GM23338 (cell line): Measurements from ENCODE around the gene KISS1R. TPM values are rescaled to one million over a fixed set of nuclear protein-coding genes. Genes with fewer than 3 reads are reported as not detected.

Experiments used
- ATAC-seq: fragments of 200-7000 bp; cut with Tn5 transposase; 3 replicates; pipeline ENCODE4 v1.9.1; 2020
- DNase-seq: peaks from one replicate; pipeline ENCODE4 v3.0.0-alpha.2; 2015; ENCODE audit warnings: low spot score
- H2AFZ ChIP-seq: fragments of 200-600 bp; sonication (generic); 2 replicates; pipeline ENCODE4 v1.8.0; 2016; ENCODE audit warnings: antibody characterized with exemption, mild to moderate bottlenecking, moderate library complexity
- H3F3A ChIP-seq: fragments of 200-600 bp; sonication (generic); replicated peaks from 2 replicates; pipeline ENCODE4 v1.8.0; 2017; ENCODE audit warnings: antibody characterized with exemption, mixed run types, low read depth
- H3K27ac ChIP-seq: fragments of 200-600 bp; sonication (generic); 2 replicates; pipeline ENCODE4 v1.6.1; 2016; ENCODE audit warnings: low read depth
- H3K27me3 ChIP-seq: fragments of 200-600 bp; sonication (generic); 2 replicates; pipeline ENCODE4 v1.8.0; 2016; ENCODE audit warnings: mild to moderate bottlenecking, mixed run types, moderate library complexity; ENCODE audit not compliant: insufficient read depth
- H3K36me3 ChIP-seq: fragments of 200-600 bp; sonication (generic); 2 replicates; pipeline ENCODE4 v1.8.0; 2016; ENCODE audit warnings: mild to moderate bottlenecking; ENCODE audit not compliant: insufficient read depth
- H3K4me1 ChIP-seq: fragments of 200-600 bp; sonication (generic); 2 replicates; pipeline ENCODE4 v1.8.0; 2016; ENCODE audit warnings: mild to moderate bottlenecking, moderate library complexity; ENCODE audit not compliant: insufficient read depth
- H3K4me2 ChIP-seq: fragments of 200-600 bp; sonication (generic); 2 replicates; pipeline ENCODE4 v1.7.1; 2017; ENCODE audit warnings: mixed run types
- H3K4me3 ChIP-seq: fragments of 200-600 bp; sonication (generic); 2 replicates; pipeline ENCODE4 v1.6.1; 2016; ENCODE audit warnings: mixed run types
- H3K79me2 ChIP-seq: fragments of 200-600 bp; sonication (generic); replicated peaks from 2 replicates; pipeline ENCODE4 v1.8.0; 2017; ENCODE audit warnings: mild to moderate bottlenecking; ENCODE audit not compliant: insufficient read depth
- H3K9me2 ChIP-seq: fragments of 200-600 bp; sonication (generic); 2 replicates; pipeline ENCODE4 v1.8.0; 2017; ENCODE audit not compliant: insufficient read depth
- H4K20me1 ChIP-seq: fragments of 200-600 bp; sonication (generic); replicated peaks from 2 replicates; pipeline ENCODE4 v1.8.0; 2017; ENCODE audit warnings: mild to moderate bottlenecking; ENCODE audit not compliant: insufficient read depth
- H3K27ac Mint-ChIP-seq: 2 replicates; pipeline ENCODE4 v1.8.0; 2020; ENCODE audit warnings: inconsistent platforms, mild to moderate bottlenecking, moderate library complexity, mixed read lengths
- H3K27me3 Mint-ChIP-seq: 3 replicates; pipeline ENCODE4 v1.8.0; 2022; ENCODE audit warnings: low read depth, mild to moderate bottlenecking, moderate library complexity, mixed read lengths, inconsistent platforms; ENCODE audit not compliant: insufficient read depth, poor library complexity
- H3K36me3 Mint-ChIP-seq: 3 replicates; pipeline ENCODE4 v1.8.0; 2021; ENCODE audit warnings: low read depth, mild to moderate bottlenecking, inconsistent platforms, moderate library complexity, mixed read lengths
- H3K4me1 Mint-ChIP-seq: 3 replicates; pipeline ENCODE4 v1.8.0; 2020; ENCODE audit warnings: mild to moderate bottlenecking, inconsistent platforms, mixed read lengths
- H3K4me3 Mint-ChIP-seq: 3 replicates; pipeline ENCODE4 v1.8.0; 2021; ENCODE audit warnings: moderate library complexity, mild to moderate bottlenecking, inconsistent platforms, mixed read lengths
- H3K9me3 Mint-ChIP-seq: 3 replicates; pipeline ENCODE4 v1.8.0; 2020; ENCODE audit warnings: moderate library complexity, mild to moderate bottlenecking, inconsistent platforms, mixed read lengths
- CREB1 ChIP-seq: fragments of 250-450 bp; sonication (Bioruptor Pico); IDR thresholded peaks from 2 replicates; pipeline ENCODE4 v1.5.0; 2020; ENCODE audit warnings: low read depth, mild to moderate bottlenecking, moderate library complexity
- ETS1 ChIP-seq: IDR thresholded peaks from 2 replicates; pipeline ENCODE4 v1.6.1; 2016; ENCODE audit warnings: antibody characterized with exemption
- EZH2phosphoT487 ChIP-seq: fragments of 200-600 bp; sonication (generic); IDR thresholded peaks from one replicate; pipeline ENCODE4 v1.8.1; 2018; ENCODE audit warnings: antibody characterized with exemption; ENCODE audit not compliant: unreplicated experiment
- NANOG ChIP-seq: IDR thresholded peaks from 2 replicates; pipeline ENCODE4 v1.6.1; 2016; ENCODE audit warnings: antibody characterized with exemption, borderline replicate concordance
- POLR2AphosphoS5 ChIP-seq: IDR thresholded peaks from 2 replicates; pipeline ENCODE4 v1.6.1; 2016; ENCODE audit warnings: antibody characterized with exemption, low read depth
- REST ChIP-seq: IDR thresholded peaks from one replicate; pipeline ENCODE4 v1.6.1; 2018; ENCODE audit warnings: antibody characterized with exemption; ENCODE audit not compliant: unreplicated experiment
- STAT1 ChIP-seq: IDR thresholded peaks from one replicate; pipeline ENCODE4 v1.6.1; 2016; ENCODE audit warnings: antibody characterized with exemption; ENCODE audit not compliant: unreplicated experiment
- ZNF331 ChIP-seq: fragments of 250-450 bp; sonication (Bioruptor Pico); IDR thresholded peaks from 2 replicates; pipeline ENCODE4 v1.5.0; 2020; ENCODE audit warnings: low read depth, mild to moderate bottlenecking, moderate library complexity
- polyA plus RNA-seq: library from polyadenylated mRNA; unstranded; fragments of >200 nt; fragmentation: Nextera tagmentation; extraction: Ambion mirVana; gene quantifications from 2 replicates; pipeline ENCODE4 v1.2.1, GENCODE V29; 2016
- total RNA-seq: library from RNA; depleted of rRNA; stranded (reverse); fragments of >200 nt; shearing (Covaris generic); gene quantifications from 2 replicates; pipeline ENCODE4 v1.2.3, GENCODE V29; 2014

KISS1R gene
- total and polyA plus RNA-seq, 2 experiments from 2014 or later = 0.78 to 4.0 TPM

DNA sequence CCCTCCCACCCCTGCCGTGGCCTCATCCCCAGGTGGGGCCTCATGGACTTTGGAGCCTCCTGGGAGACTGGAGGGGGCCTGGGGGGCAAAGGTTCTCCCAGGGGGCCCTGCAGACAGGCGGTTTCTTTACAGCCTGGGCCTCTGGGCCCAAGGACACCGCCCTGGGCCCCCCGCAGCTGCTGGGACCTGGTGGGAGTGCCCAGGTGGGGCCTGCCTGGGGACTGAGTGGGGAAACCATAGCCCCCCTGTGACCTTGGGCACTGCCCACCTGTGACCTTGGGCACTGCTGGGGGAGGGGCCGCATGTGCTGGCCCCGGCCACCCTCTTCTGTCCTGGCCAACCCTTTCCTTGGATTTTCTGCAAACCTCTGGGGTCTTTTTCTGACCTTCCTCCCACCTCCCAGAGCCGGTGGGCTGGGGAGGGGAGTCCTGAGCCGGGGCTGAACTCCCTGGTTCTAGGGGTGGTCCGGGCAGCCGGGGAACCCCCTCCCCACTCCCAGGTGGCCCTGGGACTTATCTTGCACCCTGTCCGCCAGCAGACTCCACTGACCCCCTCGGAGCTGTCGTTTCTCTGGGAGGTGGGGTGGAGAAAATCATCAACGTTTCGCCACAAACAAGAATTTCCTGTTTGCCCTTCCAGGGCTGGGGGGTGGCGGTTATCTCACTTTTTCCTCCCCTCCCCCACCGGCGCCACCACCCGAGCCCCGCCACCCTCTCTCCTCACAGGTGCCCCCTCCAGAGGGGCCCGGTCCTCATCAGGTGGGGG lies 35.7 kb downstream of the KISS1R start:
- Mint-ChIP-seq H3K27me3 (peaks cover 16% of the 10 kb centered on the region), H3K4me3 (peak overlapping the region; percentile 30; the same call in 1 of the 3 replicates), H3K4me1 (peaks cover 18% of the 10 kb centered on the region; the same call in 2 of the 3 replicates), H3K36me3 (no peaks in the 10 kb centered on the region), H3K27ac (peak overlapping the region; percentile 70), H3K9me3 (no peaks in the 10 kb centered on the region)
- Histone ChIP-seq H3K79me2 (peaks cover 45% of the 10 kb centered on the region), H3K4me2 (peak overlapping the region; percentile 82), H4K20me1 (no peaks in the 10 kb centered on the region; the same call in 1 of the 2 replicates), H3K27ac (peak overlapping the region; percentile 79), H3K9me2 (no peaks in the 10 kb centered on the region), H3K36me3 (no peaks in the 10 kb centered on the region), H3K27me3 (no peaks in the 10 kb centered on the region), H2AFZ (no peak overlapping the region), H3K4me1 (peaks cover 36% of the 10 kb centered on the region), H3K4me3 (peak overlapping the region; percentile 47), H3F3A (peaks cover 17% of the 10 kb centered on the region; the same call in 1 of the 2 replicates)
- no peak for TF ChIP-seq NANOG
- DNase-seq = peak; percentile 58
- ATAC-seq = peak; percentile 8; the same call in 2 of the 3 replicates

DNA sequence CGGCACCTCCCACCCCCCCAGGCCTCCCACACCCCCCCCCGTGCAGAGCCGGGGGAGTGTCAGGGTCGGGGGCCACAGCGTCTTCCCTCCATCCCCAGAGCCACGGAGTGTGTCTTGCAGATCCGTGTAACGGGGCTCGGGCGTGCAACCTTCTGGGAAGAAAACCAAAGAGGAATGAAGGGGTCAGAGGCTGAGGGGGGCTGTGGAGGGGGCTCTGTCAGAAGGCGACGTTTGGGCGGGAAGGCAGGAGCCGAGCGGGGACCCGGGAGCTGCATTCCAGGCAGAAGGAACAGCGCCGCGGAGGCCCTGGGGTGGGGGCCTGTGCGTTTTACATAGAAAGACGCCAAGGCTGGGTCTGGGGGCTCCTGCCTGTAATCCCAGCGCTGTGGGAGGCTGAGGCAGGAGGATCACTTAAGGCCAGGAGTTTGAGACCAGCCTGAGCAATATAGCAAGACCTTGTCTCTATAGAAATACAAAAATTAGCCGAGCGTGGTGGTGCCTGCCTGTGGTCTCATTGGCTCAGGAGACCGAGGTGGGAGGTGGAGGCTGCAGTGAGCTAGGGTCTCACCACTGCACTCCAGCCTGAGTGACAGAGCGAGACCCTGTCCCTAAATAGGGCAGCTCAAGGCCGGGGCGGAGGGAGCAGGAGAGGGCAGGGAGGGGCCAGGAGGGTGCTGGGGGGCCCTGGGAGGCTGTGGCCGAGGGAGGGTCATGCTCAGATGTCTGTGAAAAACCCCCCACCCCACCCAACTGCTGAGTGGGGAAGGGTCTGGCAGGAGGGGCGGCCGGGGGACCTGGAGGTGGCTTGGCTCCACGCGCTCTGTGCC lies 36.5 kb downstream of the KISS1R start:
- Mint-ChIP-seq H3K36me3 (no peaks in the 10 kb centered on the region), H3K4me3 (peak overlapping the region; percentile 17; the same call in 2 of the 3 replicates), H3K4me1 (peaks cover 18% of the 10 kb centered on the region; the same call in 2 of the 3 replicates), H3K27me3 (peaks cover 16% of the 10 kb centered on the region), H3K9me3 (no peaks in the 10 kb centered on the region), H3K27ac (peak overlapping the region; percentile 88)
- peak; percentile 69 for DNase-seq
- peaks cover 41% of the 10 kb centered on the region for H3K79me2 ChIP-seq
- H3K4me2 ChIP-seq = peak overlapping the region; percentile 82
- ATAC-seq = peak; percentile 17
- H3K9me2 ChIP-seq = no peaks in the 10 kb centered on the region
- H2AFZ ChIP-seq = no peak overlapping the region; the same call in 1 of the 2 replicates
- peak overlapping the region; percentile 47; the same call in 1 of the 2 replicates for H3K4me3 ChIP-seq
- peak overlapping the region; percentile 86 for H3K27ac ChIP-seq
- H3K4me1 ChIP-seq = peaks cover 36% of the 10 kb centered on the region
- no peaks in the 10 kb centered on the region; the same call in 1 of the 2 replicates for H4K20me1 ChIP-seq
- no peaks in the 10 kb centered on the region for H3K27me3 ChIP-seq
- H3K36me3 ChIP-seq = no peaks in the 10 kb centered on the region
- H3F3A ChIP-seq = peaks cover 17% of the 10 kb centered on the region; the same call in 1 of the 2 replicates
- TF ChIP-seq NANOG = no peak
- TF ChIP-seq CREB1 (CRISPR knock-in tag) = no peak
- TF ChIP-seq STAT1 = no peak
- TF ChIP-seq EZH2phosphoT487 = no peak
- TF ChIP-seq ETS1 = no peak
- TF ChIP-seq ZNF331 = no peak
- no peak for TF ChIP-seq REST
- TF ChIP-seq POLR2AphosphoS5 = no peak
